Testis (tissue), 2 donors: ENCODE results near the gene CD8B.
"Not testable (repeated sequence)": the region's sequence is repeated elsewhere in the genome, so short reads cannot be mapped to it uniquely, and the experiment has no call there.

Experiments
- POLR2A ChIP-seq: fragments of 450-650 bp; IDR thresholded peaks from one replicate; pipeline ENCODE4 v1.6.1; 2017; ENCODE audit warnings: antibody characterized with exemption, mild to moderate bottlenecking, moderate library complexity
- TF ChIP-seq, protein P1 (sequence below), 3 experiments: fragments of 450-650 bp in 2 of 3; fragments of 200-600 bp in 1 of 3; sonication (generic) in 1 of 3; IDR thresholded peaks; one replicate each; pipeline ENCODE4 v1.5.1; 2016 to 2019; ENCODE audit warnings: antibody characterized with exemption in 3 of 3, mild to moderate bottlenecking in 2 of 3, moderate library complexity in 1 of 3

DNA sequence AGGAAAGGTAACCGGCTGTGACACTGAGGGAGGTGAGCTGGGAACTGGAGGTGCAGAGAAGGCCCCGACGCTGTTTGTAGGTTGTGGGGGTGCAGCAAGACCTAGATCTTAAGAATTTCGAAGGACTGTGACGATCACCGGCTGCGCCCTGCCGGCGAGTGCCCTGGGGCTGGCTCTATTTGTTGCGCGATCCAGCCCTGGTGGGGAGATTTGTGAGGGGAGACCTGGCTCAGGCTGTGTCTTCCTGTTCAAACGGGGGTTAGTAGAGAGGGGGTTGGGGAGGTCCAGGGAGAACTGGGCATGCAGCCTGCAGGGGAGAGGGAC, 656 bp upstream of the CD8B start:
- TF ChIP-seq, protein P1, sequence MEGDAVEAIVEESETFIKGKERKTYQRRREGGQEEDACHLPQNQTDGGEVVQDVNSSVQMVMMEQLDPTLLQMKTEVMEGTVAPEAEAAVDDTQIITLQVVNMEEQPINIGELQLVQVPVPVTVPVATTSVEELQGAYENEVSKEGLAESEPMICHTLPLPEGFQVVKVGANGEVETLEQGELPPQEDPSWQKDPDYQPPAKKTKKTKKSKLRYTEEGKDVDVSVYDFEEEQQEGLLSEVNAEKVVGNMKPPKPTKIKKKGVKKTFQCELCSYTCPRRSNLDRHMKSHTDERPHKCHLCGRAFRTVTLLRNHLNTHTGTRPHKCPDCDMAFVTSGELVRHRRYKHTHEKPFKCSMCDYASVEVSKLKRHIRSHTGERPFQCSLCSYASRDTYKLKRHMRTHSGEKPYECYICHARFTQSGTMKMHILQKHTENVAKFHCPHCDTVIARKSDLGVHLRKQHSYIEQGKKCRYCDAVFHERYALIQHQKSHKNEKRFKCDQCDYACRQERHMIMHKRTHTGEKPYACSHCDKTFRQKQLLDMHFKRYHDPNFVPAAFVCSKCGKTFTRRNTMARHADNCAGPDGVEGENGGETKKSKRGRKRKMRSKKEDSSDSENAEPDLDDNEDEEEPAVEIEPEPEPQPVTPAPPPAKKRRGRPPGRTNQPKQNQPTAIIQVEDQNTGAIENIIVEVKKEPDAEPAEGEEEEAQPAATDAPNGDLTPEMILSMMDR (IDR thresholded peaks at IDR 0.05) = not testable (repeated sequence)
- not testable (repeated sequence) for TF ChIP-seq POLR2A
